Activated CD4-positive, alpha-beta T cell treated with anti-CD3 and anti-CD28 coated beads, Interleukin-2, amount 50 U/mL, for 1 hour (primary cell): Measurements from ENCODE around the gene SALL3.

Experiments used
- DNase-seq: peaks from one replicate; pipeline ENCODE4 v3.0.0-alpha.2; 2020

The SALL3 gene

GRCh38 chr18:78981394-78981831 lies 1.8 kb downstream of the SALL3 start:
- no peak for DNase-seq

GRCh38 chr18:78981989-78982620 lies 2.5 kb downstream of the SALL3 start:
- no peak for DNase-seq

DNA sequence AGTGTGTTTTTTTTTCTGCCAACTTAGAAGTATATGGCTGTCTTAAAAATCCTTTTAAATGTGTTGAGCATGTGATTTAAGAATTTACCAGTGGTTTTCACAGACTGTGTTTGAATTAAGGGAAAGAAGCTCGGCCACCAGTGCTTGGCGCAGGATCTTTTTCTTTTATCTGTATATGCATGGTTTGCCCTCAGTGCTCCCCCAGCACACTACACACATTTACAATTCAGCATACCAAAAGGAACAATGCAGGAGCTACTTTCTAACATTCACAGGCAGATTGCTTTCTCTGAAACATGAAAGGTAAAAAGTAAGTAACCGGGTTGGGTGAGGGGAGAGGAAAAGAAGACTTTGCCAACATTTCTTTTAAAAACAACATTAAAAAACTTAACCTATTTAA lies 3.9 kb downstream of the SALL3 start:
- DNase-seq: no peak

GRCh38 chr18:78984941-78985784 lies 5.5 kb downstream of the SALL3 start:
- no peak for DNase-seq

DNA sequence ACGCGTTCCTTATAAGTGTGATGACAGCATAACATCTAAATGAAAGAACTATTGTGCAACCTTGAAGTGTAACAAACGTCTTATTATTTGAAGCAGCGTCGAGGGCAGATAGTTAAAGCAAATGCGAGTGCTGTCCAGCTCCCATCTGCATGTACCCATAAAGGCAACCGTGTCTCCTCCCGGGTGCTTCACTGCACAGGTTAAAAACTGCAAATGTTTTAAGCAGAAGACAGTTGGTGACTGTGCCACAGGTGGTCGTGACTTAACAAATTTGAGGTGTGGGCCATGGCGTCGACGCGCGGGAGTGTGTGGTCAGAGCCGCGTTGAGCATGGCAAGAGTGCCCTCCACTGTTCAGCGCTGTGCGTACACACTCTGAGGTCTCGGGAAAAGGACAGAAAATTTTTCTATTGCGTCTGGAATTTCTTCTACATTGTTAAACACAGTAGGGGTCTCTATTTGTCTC lies 6.4 kb downstream of the SALL3 start:
- DNase-seq: no peak

GRCh38 chr18:78991446-78991845 lies 11.8 kb downstream of the SALL3 start:
- DNase-seq: no peak

- no peak for DNase-seq
These were observed 12.7 kb downstream of the SALL3 start for GRCh38 chr18:78992041-78993011.

DNA sequence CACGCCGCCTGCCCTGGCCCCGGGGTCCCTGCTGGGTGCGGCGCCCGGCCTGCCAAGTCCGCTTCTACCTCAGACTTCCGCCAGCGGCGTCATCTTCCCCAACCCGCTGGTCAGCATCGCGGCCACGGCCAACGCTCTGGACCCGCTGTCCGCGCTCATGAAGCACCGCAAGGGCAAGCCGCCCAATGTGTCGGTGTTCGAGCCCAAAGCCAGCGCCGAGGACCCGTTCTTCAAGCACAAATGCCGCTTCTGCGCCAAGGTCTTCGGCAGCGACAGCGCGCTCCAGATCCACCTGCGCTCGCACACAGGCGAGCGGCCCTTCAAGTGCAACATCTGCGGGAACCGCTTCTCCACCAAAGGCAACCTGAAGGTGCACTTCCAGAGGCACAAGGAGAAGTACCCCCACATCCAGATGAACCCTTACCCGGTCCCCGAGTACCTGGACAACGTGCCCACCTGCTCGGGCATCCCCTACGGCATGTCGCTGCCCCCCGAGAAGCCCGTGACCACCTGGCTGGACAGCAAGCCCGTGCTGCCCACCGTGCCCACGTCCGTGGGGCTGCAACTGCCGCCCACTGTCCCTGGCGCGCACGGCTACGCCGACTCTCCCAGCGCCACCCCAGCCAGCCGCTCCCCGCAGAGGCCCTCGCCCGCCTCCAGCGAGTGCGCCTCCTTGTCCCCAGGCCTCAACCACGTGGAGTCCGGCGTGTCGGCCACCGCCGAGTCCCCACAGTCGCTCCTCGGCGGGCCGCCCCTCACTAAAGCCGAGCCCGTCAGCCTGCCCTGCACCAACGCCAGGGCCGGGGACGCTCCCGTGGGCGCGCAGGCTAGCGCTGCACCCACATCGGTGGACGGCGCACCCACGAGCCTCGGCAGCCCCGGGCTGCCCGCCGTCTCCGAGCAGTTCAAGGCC lies 13.7 kb downstream of the SALL3 start:
- DNase-seq: no peak

- DNase-seq: no peak
These were observed 14.4 kb downstream of the SALL3 start for GRCh38 chr18:78994000-78994399.

DNA sequence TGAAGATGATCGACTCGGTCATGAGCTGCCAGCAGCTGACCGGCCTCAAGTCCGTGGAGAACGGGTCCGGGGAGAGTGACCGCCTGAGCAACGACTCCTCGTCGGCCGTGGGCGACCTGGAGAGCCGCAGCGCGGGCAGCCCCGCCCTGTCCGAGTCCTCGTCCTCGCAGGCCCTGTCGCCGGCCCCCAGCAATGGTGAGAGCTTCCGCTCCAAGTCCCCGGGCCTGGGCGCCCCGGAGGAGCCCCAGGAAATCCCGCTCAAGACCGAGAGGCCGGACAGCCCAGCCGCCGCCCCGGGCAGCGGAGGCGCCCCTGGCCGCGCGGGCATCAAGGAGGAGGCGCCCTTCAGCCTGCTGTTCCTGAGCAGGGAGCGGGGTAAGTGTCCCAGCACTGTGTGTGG lies 14.9 kb downstream of the SALL3 start:
- no peak for DNase-seq

DNA sequence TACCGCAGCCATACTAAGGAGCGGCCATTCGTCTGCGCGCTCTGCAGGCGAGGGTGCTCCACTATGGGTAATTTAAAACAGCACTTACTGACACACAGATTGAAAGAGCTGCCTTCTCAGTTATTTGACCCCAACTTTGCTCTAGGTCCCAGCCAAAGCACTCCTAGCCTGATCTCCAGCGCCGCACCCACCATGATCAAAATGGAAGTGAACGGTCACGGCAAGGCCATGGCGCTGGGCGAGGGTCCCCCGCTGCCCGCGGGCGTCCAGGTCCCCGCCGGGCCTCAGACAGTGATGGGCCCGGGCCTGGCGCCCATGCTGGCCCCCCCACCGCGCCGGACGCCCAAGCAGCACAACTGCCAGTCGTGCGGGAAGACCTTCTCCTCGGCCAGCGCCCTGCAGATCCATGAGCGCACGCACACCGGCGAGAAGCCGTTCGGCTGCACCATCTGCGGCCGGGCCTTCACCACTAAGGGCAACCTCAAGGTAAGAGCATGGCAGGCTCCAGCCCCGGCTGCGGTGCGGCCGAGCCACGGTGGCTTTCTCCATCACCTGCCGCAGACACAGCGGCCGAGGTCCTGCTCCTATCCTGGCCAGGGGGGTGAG lies 15.5 kb downstream of the SALL3 start:
- DNase-seq: no peak

GRCh38 chr18:78995740-78996395 lies 16.2 kb downstream of the SALL3 start:
- no peak for DNase-seq

DNA sequence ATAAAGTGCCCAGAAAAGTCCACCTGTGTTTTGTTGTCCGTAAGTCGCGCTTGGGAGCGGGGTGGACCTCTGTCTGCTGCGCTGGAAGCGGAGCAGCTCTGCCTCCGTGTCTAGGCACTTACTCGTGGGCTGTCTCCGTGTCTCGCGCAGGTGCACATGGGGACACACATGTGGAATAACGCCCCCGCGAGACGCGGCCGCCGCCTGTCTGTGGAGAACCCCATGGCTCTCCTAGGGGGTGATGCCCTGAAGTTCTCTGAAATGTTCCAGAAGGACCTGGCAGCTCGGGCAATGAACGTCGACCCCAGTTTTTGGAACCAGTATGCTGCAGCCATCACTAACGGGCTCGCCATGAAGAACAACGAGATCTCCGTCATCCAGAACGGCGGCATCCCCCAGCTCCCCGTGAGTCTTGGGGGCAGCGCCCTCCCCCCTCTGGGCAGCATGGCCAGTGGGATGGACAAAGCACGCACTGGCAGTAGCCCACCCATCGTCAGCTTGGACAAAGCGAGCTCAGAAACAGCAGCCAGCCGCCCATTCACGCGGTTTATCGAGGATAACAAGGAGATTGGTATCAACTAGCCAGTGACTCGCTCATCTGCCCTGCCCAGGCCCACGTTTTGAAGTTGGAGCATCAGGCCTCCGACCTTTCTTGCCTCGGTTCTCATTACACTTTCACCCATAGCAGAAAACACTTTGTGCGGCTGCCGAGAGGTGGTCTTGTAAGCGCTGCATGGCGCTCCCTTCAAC lies 17.3 kb downstream of the SALL3 start:
- DNase-seq: no peak

DNA sequence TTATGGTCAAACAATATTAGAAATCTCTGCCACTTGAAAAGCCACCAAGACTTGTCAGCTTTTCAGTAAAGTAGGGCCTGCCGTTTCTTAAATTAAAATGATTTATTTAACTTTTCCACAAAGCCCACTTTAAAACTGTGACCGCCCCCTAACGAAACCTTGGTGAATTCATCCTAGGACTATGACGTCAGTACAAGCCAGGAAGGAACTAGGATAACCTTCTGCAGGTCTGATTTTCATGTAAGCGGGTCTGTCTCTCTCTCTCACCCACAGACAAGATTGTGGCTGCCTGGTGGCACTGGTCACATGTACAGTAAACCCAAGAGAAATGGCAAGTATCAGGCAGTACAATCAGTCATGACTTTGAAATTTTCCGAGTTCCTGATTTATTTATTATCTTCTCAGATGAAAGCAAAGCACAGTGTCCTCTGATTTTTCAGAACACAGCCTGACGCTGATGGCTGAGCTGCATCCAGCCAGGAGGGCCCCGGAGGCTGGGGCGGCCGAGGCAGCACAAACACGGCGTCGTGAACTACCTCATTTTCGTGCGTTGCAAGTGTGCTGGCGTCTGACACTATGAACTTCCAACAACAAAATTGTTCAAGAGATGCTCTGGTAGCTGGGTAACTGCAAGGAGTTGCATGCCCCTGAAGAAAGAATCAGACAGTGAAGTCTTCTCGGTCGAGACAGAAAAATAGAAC lies 18.9 kb downstream of the SALL3 start:
- no peak for DNase-seq

DNA sequence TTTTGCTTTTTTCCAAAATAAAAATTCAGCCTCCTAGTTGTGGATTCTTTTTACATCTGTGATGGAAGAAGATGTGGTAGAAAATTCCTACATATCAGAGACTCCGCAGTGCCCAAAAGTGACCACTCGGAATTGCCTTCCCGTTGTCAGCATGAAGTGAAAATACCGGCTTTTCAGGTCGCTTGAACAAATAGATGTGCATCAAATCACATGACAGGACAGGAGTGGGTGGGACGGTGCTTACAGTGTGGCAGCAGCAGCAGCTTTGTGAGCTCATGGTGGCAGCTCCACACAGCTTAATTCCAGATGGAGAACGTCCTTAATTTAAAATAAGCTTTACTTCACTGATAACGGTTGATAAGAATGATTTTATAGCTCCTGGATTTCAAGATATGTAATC lies 20.3 kb downstream of the SALL3 start:
- DNase-seq: no peak

- DNase-seq: no peak
These were observed 21.4 kb downstream of the SALL3 start for GRCh38 chr18:79000997-79001396.

GRCh38 chr18:79005653-79006052 lies 26.0 kb downstream of the SALL3 start:
- DNase-seq: no peak

DNA sequence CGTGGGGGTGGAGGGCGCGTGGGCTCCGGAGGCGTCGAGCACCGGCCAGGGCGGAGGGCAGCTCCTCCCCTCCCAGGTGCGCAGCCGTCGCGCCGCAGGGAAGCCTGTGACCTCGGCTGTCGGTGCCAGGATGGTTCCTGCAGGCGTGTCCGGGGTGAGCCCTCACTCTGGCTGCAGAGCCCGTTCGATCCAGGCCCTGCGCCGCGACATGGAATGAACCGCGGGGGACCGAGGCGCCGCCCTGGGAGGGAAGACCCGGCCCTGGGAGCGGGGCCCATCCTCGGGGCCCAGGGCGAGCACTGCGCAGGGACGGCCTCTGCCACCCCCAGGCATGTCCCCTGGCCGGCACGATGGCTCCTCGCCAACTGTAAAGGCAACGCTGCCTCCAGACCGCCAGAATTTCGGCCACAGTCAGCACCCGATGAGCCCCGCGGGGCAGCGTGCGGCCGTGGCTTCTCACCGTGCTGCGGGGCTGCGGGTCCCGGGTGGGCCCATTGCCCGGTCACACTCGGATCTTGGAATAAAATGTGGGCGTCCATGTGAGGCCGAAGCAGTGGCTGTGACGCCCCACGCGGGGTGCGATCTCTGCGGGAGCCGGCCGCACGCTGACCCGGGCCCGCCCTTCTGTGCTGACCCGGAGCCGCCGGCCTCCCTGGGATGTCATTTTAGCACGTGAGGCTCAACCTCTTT lies 26.6 kb downstream of the SALL3 start:
- no peak for DNase-seq

GRCh38 chr18:79007440-79007839 lies 27.8 kb downstream of the SALL3 start:
- no peak for DNase-seq
